Putamen (tissue), 1 donor: ENCODE results near the gene CEP76.
"Not testable (repeated sequence)": the region's sequence is repeated elsewhere in the genome, so short reads cannot be mapped to it uniquely, and the experiment has no call there.

Source experiments
- DNase-seq: peaks from one replicate; pipeline ENCODE4 v3.0.0-alpha.2; 2016; ENCODE audit warnings: low spot score

CEP76 gene

GRCh38 chr18:12643756-12644155 is 58.8 kb downstream of the CEP76 start:
- not testable (repeated sequence) for DNase-seq

- DNase-seq, result no peak
These were observed 61.7 kb downstream of the CEP76 start for GRCh38 chr18:12640881-12641200.

GRCh38 chr18:12639990-12640880 is 62.3 kb downstream of the CEP76 start:
- no peak for DNase-seq

GRCh38 chr18:12638644-12639124 is 63.8 kb downstream of the CEP76 start:
- DNase-seq, result no peak

- DNase-seq, result no peak
These were observed 64.5 kb downstream of the CEP76 start for GRCh38 chr18:12637901-12638643.

GRCh38 chr18:12637393-12637792 is 65.1 kb downstream of the CEP76 start:
- DNase-seq, result no peak

GRCh38 chr18:12631831-12632477 is 70.6 kb downstream of the CEP76 start:
- DNase-seq, result no peak

- no peak for DNase-seq
These were observed 72.4 kb downstream of the CEP76 start for GRCh38 chr18:12630136-12630535.

GRCh38 chr18:12628706-12629702 is 73.5 kb downstream of the CEP76 start:
- no peak for DNase-seq

- DNase-seq, result not testable (repeated sequence)
These were observed 75.3 kb downstream of the CEP76 start for GRCh38 chr18:12627199-12627598.

- no peak for DNase-seq
These were observed 77.3 kb downstream of the CEP76 start for GRCh38 chr18:12625241-12625640.
